Progenitor cell of endocrine pancreas (in vitro differentiated cells): Measurements from ENCODE around the gene GPC4. TPM values are rescaled to one million over a fixed set of nuclear protein-coding genes. Genes with fewer than 3 reads are reported as not detected.

Experiments used
- DNase-seq: peaks from one replicate; pipeline ENCODE4 v3.0.0; 2021; ENCODE audit warnings: low spot score; ENCODE audit not compliant: unreplicated experiment
- H3K27ac Mint-ChIP-seq: 2 replicates; pipeline ENCODE4 v1.8.0; 2021; ENCODE audit warnings: mild to moderate bottlenecking, moderate library complexity, mixed read lengths
- H3K27me3 Mint-ChIP-seq: 2 replicates; pipeline ENCODE4 v1.8.0; 2021; ENCODE audit warnings: mixed read lengths
- H3K36me3 Mint-ChIP-seq: 2 replicates; pipeline ENCODE4 v1.8.0; 2022; ENCODE audit warnings: mixed read lengths; ENCODE audit not compliant: insufficient read depth
- H3K4me1 Mint-ChIP-seq: 2 replicates; pipeline ENCODE4 v1.8.0; 2021; ENCODE audit warnings: low read depth, mixed read lengths
- H3K4me3 Mint-ChIP-seq: 2 replicates; pipeline ENCODE4 v1.8.0; 2021; ENCODE audit warnings: low read depth, mild to moderate bottlenecking, moderate library complexity, mixed read lengths
- H3K9me3 Mint-ChIP-seq: 2 replicates; pipeline ENCODE4 v1.8.0; 2021; ENCODE audit warnings: low read depth, mixed read lengths
- CTCF ChIP-seq: fragments of 200-600 bp; sonication (generic); IDR thresholded peaks from one replicate; pipeline ENCODE4 v1.5.0; 2021; ENCODE audit warnings: antibody characterized with exemption, mild to moderate bottlenecking; ENCODE audit not compliant: unreplicated experiment
- total RNA-seq: library from RNA; stranded (reverse); gene quantifications from 2 replicates; pipeline ENCODE4 v1.2.1, GENCODE V29; 2021

Gene GPC4
- total RNA-seq, 1 donor from 2014 or later: 10.8 TPM

- H3K27me3 Mint-ChIP-seq: no peaks in the 10 kb centered on the region
- H3K36me3 Mint-ChIP-seq: peaks cover 3% of the 10 kb centered on the region
- no peak overlapping the region for H3K4me3 Mint-ChIP-seq
- peaks cover 16% of the 10 kb centered on the region for H3K4me1 Mint-ChIP-seq
- TF ChIP-seq CTCF: no peak
- H3K9me3 Mint-ChIP-seq: peaks cover 8% of the 10 kb centered on the region
- DNase-seq: no peak
- H3K27ac Mint-ChIP-seq: no peak overlapping the region
Measured at GRCh38 chrX:133273180-133273579, 142.1 kb downstream of the GPC4 start.

GRCh38 chrX:133269168-133269567 lies 146.1 kb downstream of the GPC4 start:
- no peak for DNase-seq
- H3K27ac Mint-ChIP-seq: peak overlapping the region; percentile 16
- no peaks in the 10 kb centered on the region for H3K9me3 Mint-ChIP-seq
- no peaks in the 10 kb centered on the region for H3K36me3 Mint-ChIP-seq
- no peak for TF ChIP-seq CTCF
- H3K4me1 Mint-ChIP-seq: peaks cover 30% of the 10 kb centered on the region
- H3K27me3 Mint-ChIP-seq: no peaks in the 10 kb centered on the region
- H3K4me3 Mint-ChIP-seq: no peak overlapping the region

GRCh38 chrX:133267621-133268020 lies 147.7 kb downstream of the GPC4 start:
- Mint-ChIP-seq H3K4me3 (no peak overlapping the region), H3K36me3 (no peaks in the 10 kb centered on the region), H3K9me3 (no peaks in the 10 kb centered on the region), H3K4me1 (peaks cover 27% of the 10 kb centered on the region), H3K27me3 (no peaks in the 10 kb centered on the region), H3K27ac (no peak overlapping the region)
- no peak for DNase-seq
- TF ChIP-seq CTCF: no peak

- Mint-ChIP-seq H3K9me3 (no peaks in the 10 kb centered on the region), H3K27ac (peak overlapping the region; percentile 87), H3K4me3 (no peak overlapping the region), H3K36me3 (no peaks in the 10 kb centered on the region), H3K27me3 (no peaks in the 10 kb centered on the region), H3K4me1 (peaks cover 22% of the 10 kb centered on the region)
- peak; percentile 53 for DNase-seq
- TF ChIP-seq CTCF: no peak
Measured at GRCh38 chrX:133265331-133265730, 150.0 kb downstream of the GPC4 start.

- H3K27ac Mint-ChIP-seq: no peak overlapping the region
- no peaks in the 10 kb centered on the region for H3K27me3 Mint-ChIP-seq
- no peaks in the 10 kb centered on the region for H3K36me3 Mint-ChIP-seq
- no peak for TF ChIP-seq CTCF
- no peak for DNase-seq
- H3K9me3 Mint-ChIP-seq: peaks cover 3% of the 10 kb centered on the region
- H3K4me3 Mint-ChIP-seq: no peak overlapping the region
- H3K4me1 Mint-ChIP-seq: no peaks in the 10 kb centered on the region
Measured at GRCh38 chrX:133258481-133258880, 156.8 kb downstream of the GPC4 start.
